UCSD-AML1 (cell line): ENCODE results near the gene NAA60.

Source experiments
- DNase-seq: peaks from one replicate; lab custom pipeline; 2025; ENCODE audit not compliant: unreplicated experiment; lab: John Stamatoyannopoulos, UW

Gene NAA60

GRCh38 chr16:3443108-3444031, at the start of gene NAA60, which contains the start of gene ZNF597:
Gene NAA60 (plus strand): TSS chr16:3443680. CDS start chr16:3476228, 32,548 bp downstream.
Gene ZNF597 (minus strand): TSS chr16:3443504. CDS start chr16:3443153, 351 bp downstream.
- DNase-seq: peak; percentile 82

GRCh38 chr16:3400446-3400778, 43.1 kb upstream of the NAA60 start:
- DNase-seq: no peak

- peak; percentile 99 for DNase-seq
These were observed 42.4 kb upstream of the NAA60 start, which contains the start of the genes ZNF174 and ZSCAN32 for GRCh38 chr16:3400779-3401688. Gene ZNF174 (plus strand): TSS chr16:3401215. CDS start chr16:3402005, 790 bp downstream. Gene ZSCAN32 (minus strand): TSS chr16:3401004. CDS start chr16:3397557, 3,447 bp downstream.

- no peak for DNase-seq
These were observed 41.6 kb upstream of the NAA60 start for GRCh38 chr16:3401719-3402397.

GRCh38 chr16:3408561-3409197, 34.8 kb upstream of the NAA60 start:
- no peak for DNase-seq

- DNase-seq: no peak
These were observed 29.6 kb upstream of the NAA60 start for GRCh38 chr16:3413730-3414379.

GRCh38 chr16:3431779-3432219, 11.7 kb upstream of the NAA60 start:
- peak; percentile 93 for DNase-seq

GRCh38 chr16:3434373-3434772, 9.1 kb upstream of the NAA60 start:
- DNase-seq: no peak

- no peak for DNase-seq
These were observed 3.8 kb upstream of the NAA60 start for GRCh38 chr16:3439637-3440036.

GRCh38 chr16:3444032-3444388, 530 bp downstream of the NAA60 start:
- peak; percentile 63 for DNase-seq

- DNase-seq: no peak
These were observed 10.6 kb downstream of the NAA60 start for GRCh38 chr16:3454093-3454492.

- no peak for DNase-seq
These were observed 11.2 kb downstream of the NAA60 start for GRCh38 chr16:3454631-3455147.

- DNase-seq: peak; percentile 94
These were observed 14.2 kb downstream of the NAA60 start for GRCh38 chr16:3457434-3458252.

- peak; percentile 31 for DNase-seq
These were observed 14.9 kb downstream of the NAA60 start for GRCh38 chr16:3458278-3458851.

- no peak for DNase-seq
These were observed 15.4 kb downstream of the NAA60 start for GRCh38 chr16:3458852-3459361.

- DNase-seq: no peak
These were observed 16.1 kb downstream of the NAA60 start for GRCh38 chr16:3459401-3460090.

- DNase-seq: no peak
These were observed 16.6 kb downstream of the NAA60 start for GRCh38 chr16:3460121-3460520.

- DNase-seq: no peak
These were observed 17.1 kb downstream of the NAA60 start for GRCh38 chr16:3460585-3460984.
